Measurements from ENCODE around the gene KISS1.

Gene KISS1

DNA sequence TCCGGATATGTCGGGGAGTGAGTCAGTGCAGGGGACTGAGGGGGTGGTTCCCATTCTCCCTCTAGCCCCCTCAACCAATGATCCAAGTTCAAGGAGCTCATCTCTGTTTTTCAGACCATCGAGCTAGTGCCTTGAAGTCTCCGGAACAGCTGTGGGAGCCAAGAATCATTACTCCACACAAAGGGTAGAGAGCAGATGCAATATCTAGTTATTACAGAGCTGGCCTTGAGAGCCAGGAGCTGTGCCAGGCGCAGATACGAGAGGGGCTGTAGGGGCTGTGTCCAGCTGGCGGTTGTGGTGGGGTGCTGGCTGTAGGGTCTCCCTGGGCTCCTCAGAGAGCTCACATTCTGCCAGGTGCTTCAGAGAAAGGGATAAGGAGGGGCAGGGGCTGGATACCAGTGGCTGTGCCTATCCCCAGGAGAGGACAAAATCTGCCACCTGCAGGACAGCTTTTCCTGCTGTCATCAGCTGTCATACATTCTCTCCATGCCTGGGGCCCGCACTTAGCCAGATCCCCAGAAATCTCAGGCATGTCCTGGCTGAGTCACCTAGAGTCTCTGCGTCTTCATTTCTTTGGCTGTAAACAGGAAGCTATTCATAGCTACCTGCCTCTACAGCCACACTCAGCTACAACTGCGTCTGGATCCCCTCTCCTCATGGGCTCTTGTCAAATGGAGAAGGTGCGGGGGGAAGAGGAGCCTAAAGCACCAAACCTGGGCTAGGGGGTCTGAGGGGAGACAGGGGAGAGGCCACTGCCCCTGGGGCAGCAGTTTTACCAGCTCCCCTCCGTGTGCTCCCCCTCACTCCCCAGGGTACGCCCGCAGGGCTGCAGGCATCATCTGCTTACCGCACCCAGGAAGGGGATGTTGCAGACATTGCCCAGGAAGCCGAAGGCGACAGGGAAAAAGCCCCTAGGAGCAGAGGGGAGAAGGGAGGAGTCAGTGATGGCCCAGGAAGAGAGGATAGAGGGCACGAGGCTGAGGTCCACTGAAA, 2.4 kb upstream of the KISS1 start:
- POLR2A ChIA-PET = no interaction called here
- CTCF ChIA-PET = interaction anchor here (0.7 to 3.2 kb wide), 10 partner anchors 8 to 339 kb away, joined by 3 to 20 read pairs (median 3); no protein-coding TSS in a partner anchor

DNA sequence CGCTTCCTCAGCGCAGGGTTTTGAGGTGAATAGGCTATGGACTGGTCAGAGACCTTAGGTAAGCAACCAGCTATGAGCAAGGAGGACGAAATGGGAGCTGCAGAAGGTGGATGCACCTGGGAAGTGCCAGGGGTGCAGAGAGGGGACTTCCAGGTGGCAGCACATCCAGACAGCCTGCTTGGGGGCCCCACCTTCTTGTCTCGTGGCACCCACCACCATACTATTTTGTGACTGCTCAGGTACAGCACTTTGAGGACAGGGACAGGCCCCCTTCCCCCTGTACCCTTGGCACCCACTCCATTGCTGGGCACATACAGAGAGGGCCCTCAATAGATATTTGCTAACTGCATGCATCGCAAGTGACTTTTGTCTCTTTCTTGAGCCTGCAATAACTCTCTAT, 777 bp upstream of the KISS1 start:
- no peak for TF ChIP-seq ZNF530 (tag by site-specific recombination; IDR thresholded peaks at IDR 0.05; ENCODE audit: low read depth)
- no peak for TF ChIP-seq ZNF629 (tag by site-specific recombination; IDR thresholded peaks at IDR 0.05)
- TF ChIP-seq, protein P1, sequence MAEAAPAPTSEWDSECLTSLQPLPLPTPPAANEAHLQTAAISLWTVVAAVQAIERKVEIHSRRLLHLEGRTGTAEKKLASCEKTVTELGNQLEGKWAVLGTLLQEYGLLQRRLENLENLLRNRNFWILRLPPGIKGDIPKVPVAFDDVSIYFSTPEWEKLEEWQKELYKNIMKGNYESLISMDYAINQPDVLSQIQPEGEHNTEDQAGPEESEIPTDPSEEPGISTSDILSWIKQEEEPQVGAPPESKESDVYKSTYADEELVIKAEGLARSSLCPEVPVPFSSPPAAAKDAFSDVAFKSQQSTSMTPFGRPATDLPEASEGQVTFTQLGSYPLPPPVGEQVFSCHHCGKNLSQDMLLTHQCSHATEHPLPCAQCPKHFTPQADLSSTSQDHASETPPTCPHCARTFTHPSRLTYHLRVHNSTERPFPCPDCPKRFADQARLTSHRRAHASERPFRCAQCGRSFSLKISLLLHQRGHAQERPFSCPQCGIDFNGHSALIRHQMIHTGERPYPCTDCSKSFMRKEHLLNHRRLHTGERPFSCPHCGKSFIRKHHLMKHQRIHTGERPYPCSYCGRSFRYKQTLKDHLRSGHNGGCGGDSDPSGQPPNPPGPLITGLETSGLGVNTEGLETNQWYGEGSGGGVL (tag by site-specific recombination; IDR thresholded peaks at IDR 0.05) = no peak
- TF ChIP-seq TRIM28 (IDR thresholded peaks at IDR 0.05; ENCODE audit: borderline replicate concordance, low read length) = no peak
- TF ChIP-seq, protein P2, sequence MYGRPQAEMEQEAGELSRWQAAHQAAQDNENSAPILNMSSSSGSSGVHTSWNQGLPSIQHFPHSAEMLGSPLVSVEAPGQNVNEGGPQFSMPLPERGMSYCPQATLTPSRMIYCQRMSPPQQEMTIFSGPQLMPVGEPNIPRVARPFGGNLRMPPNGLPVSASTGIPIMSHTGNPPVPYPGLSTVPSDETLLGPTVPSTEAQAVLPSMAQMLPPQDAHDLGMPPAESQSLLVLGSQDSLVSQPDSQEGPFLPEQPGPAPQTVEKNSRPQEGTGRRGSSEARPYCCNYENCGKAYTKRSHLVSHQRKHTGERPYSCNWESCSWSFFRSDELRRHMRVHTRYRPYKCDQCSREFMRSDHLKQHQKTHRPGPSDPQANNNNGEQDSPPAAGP (tag by site-specific recombination; IDR thresholded peaks at IDR 0.05) = no peak
- no peak for TF ChIP-seq OVOL3 (tag by site-specific recombination; IDR thresholded peaks at IDR 0.05)
- TF ChIP-seq ZNF19 (tag by site-specific recombination; IDR thresholded peaks at IDR 0.05; ENCODE audit: low read depth) = no peak
- TF ChIP-seq KLF10 (tag by site-specific recombination; IDR thresholded peaks at IDR 0.05) = no peak
- TF ChIP-seq ZNF433 (tag by site-specific recombination; IDR thresholded peaks at IDR 0.05; ENCODE audit: low read depth) = no peak
- no peak for TF ChIP-seq ZNF654 (tag by site-specific recombination; IDR thresholded peaks at IDR 0.05; ENCODE audit: low read depth)
- no peak overlapping the region for H3K4me3 ChIP-seq (ENCODE audit: low read depth, low read length)
- ChIA-PET POLR2A (no interaction called here), CTCF (interaction anchor here (1.9 to 3.2 kb wide), 3 partner anchors 10 to 34 kb away, joined by 13 to 20 read pairs (median 18); no protein-coding TSS in a partner anchor)
- H3K36me3 ChIP-seq (ENCODE audit: control insufficient read depth in 2 of 2, insufficient read depth in 1 of 2, low read length in 2 of 2) = no peaks in the 10 kb centered on the region
- no peak overlapping the region for H3K27ac ChIP-seq (ENCODE audit: extremely low read depth, low read depth, low read length)
- no peaks in the 10 kb centered on the region for H3K4me1 ChIP-seq (ENCODE audit: control insufficient read depth, insufficient read depth, low read length)
- H3K9me3 ChIP-seq (ENCODE audit: control insufficient read depth, insufficient read depth, low read depth, low read length) = no peaks in the 10 kb centered on the region

More for the DNA sequence above, 2.4 kb upstream of the KISS1 start:
- Histone ChIP-seq H3K36me3 (ENCODE audit: control insufficient read depth in 2 of 2, insufficient read depth in 1 of 2, low read length in 2 of 2) (no peaks in the 10 kb centered on the region), H3K4me1 (ENCODE audit: control insufficient read depth, insufficient read depth, low read length) (no peaks in the 10 kb centered on the region), H3K9me3 (ENCODE audit: control insufficient read depth, insufficient read depth, low read depth, low read length) (no peaks in the 10 kb centered on the region), H3K27ac (ENCODE audit: extremely low read depth, low read depth, low read length) (no peak overlapping the region), H3K4me3 (ENCODE audit: low read depth, low read length) (no peak overlapping the region)
- TF ChIP-seq, protein P3, sequence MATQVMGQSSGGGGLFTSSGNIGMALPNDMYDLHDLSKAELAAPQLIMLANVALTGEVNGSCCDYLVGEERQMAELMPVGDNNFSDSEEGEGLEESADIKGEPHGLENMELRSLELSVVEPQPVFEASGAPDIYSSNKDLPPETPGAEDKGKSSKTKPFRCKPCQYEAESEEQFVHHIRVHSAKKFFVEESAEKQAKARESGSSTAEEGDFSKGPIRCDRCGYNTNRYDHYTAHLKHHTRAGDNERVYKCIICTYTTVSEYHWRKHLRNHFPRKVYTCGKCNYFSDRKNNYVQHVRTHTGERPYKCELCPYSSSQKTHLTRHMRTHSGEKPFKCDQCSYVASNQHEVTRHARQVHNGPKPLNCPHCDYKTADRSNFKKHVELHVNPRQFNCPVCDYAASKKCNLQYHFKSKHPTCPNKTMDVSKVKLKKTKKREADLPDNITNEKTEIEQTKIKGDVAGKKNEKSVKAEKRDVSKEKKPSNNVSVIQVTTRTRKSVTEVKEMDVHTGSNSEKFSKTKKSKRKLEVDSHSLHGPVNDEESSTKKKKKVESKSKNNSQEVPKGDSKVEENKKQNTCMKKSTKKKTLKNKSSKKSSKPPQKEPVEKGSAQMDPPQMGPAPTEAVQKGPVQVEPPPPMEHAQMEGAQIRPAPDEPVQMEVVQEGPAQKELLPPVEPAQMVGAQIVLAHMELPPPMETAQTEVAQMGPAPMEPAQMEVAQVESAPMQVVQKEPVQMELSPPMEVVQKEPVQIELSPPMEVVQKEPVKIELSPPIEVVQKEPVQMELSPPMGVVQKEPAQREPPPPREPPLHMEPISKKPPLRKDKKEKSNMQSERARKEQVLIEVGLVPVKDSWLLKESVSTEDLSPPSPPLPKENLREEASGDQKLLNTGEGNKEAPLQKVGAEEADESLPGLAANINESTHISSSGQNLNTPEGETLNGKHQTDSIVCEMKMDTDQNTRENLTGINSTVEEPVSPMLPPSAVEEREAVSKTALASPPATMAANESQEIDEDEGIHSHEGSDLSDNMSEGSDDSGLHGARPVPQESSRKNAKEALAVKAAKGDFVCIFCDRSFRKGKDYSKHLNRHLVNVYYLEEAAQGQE (tag by site-specific recombination; IDR thresholded peaks at IDR 0.05) = no peak
- TF ChIP-seq ZNF112 (tag by site-specific recombination; IDR thresholded peaks at IDR 0.05) (no peak), ZNF654 (tag by site-specific recombination; IDR thresholded peaks at IDR 0.05; ENCODE audit: low read depth) (no peak), ZNF561 (tag by site-specific recombination; IDR thresholded peaks at IDR 0.05; ENCODE audit: borderline replicate concordance) (no peak), ZIC2 (tag by site-specific recombination; IDR thresholded peaks at IDR 0.05) (no peak), SCRT2 (tag by site-specific recombination; IDR thresholded peaks at IDR 0.05) (no peak), ZNF292 (tag by site-specific recombination; IDR thresholded peaks at IDR 0.05; ENCODE audit: borderline replicate concordance, low read depth) (no peak), ZNF175 (tag by site-specific recombination; IDR thresholded peaks at IDR 0.05) (no peak), ZSCAN23 (tag by site-specific recombination; IDR thresholded peaks at IDR 0.05) (no peak)
- TF ChIP-seq, protein P2 (tag by site-specific recombination; IDR thresholded peaks at IDR 0.05) = no peak
- TF ChIP-seq, protein P4, sequence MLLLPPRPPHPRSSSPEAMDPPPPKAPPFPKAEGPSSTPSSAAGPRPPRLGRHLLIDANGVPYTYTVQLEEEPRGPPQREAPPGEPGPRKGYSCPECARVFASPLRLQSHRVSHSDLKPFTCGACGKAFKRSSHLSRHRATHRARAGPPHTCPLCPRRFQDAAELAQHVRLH (tag by site-specific recombination; IDR thresholded peaks at IDR 0.05) = no peak
- TF ChIP-seq, protein P5, sequence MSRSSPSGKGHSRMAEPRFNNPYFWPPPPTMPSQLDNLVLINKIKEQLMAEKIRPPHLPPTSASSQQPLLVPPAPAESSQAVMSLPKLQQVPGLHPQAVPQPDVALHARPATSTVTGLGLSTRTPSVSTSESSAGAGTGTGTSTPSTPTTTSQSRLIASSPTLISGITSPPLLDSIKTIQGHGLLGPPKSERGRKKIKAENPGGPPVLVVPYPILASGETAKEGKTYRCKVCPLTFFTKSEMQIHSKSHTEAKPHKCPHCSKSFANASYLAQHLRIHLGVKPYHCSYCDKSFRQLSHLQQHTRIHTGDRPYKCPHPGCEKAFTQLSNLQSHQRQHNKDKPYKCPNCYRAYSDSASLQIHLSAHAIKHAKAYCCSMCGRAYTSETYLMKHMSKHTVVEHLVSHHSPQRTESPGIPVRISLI (tag by site-specific recombination; IDR thresholded peaks at IDR 0.05) = no peak
- TF ChIP-seq, protein P6, sequence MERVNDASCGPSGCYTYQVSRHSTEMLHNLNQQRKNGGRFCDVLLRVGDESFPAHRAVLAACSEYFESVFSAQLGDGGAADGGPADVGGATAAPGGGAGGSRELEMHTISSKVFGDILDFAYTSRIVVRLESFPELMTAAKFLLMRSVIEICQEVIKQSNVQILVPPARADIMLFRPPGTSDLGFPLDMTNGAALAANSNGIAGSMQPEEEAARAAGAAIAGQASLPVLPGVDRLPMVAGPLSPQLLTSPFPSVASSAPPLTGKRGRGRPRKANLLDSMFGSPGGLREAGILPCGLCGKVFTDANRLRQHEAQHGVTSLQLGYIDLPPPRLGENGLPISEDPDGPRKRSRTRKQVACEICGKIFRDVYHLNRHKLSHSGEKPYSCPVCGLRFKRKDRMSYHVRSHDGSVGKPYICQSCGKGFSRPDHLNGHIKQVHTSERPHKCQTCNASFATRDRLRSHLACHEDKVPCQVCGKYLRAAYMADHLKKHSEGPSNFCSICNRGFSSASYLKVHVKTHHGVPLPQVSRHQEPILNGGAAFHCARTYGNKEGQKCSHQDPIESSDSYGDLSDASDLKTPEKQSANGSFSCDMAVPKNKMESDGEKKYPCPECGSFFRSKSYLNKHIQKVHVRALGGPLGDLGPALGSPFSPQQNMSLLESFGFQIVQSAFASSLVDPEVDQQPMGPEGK (tag by site-specific recombination; IDR thresholded peaks at IDR 0.05) = no peak
